Liver (tissue), 9 donors: ENCODE data around the gene CAPZB. TPM values are rescaled to one million over a fixed set of nuclear protein-coding genes. Genes with fewer than 3 reads are reported as not detected.
A peak's percentile ranks its signal among the peaks of the same experiment; 100 is the strongest.

Experiments
- DNase-seq: peaks from one replicate; pipeline ENCODE4 v3.0.0-alpha.2; 2017; ENCODE audit warnings: low spot score
- H3K27ac ChIP-seq, 2 donors: one replicate each; pipeline ENCODE4 v1.7.0; 2013; ENCODE audit warnings: inconsistent platforms in 2 of 2, low read length in 2 of 2, control low read depth in 1 of 2, low read depth in 1 of 2, mild to moderate bottlenecking in 1 of 2
- H3K27me3 ChIP-seq, 4 donors: one replicate each; pipeline versions ENCODE4 v1.6.1 to v1.7.0; 2013; ENCODE audit warnings: low read length in 3 of 4, inconsistent platforms in 1 of 4, mild to moderate bottlenecking in 1 of 4, moderate library complexity in 1 of 4; ENCODE audit not compliant: control insufficient read depth in 4 of 4, insufficient read depth in 4 of 4
- H3K36me3 ChIP-seq, 4 donors: one replicate each; pipeline versions ENCODE4 v1.6.1 to v1.7.0; 2013; ENCODE audit warnings: low read length in 3 of 4, mild to moderate bottlenecking in 3 of 4, low read depth in 1 of 4, moderate library complexity in 1 of 4; ENCODE audit not compliant: control insufficient read depth in 4 of 4, insufficient read depth in 3 of 4
- H3K4me1 ChIP-seq, 4 donors: one replicate each; pipeline versions ENCODE4 v1.6.1 to v1.7.0; 2013; ENCODE audit warnings: low read length in 3 of 4, mild to moderate bottlenecking in 3 of 4, moderate library complexity in 1 of 4; ENCODE audit not compliant: control insufficient read depth in 4 of 4, insufficient read depth in 4 of 4
- H3K4me3 ChIP-seq, 3 donors: one replicate each; pipeline versions ENCODE4 v1.6.1 to v1.7.0; 2013; ENCODE audit warnings: low read length in 3 of 3, control low read depth in 1 of 3, low read depth in 1 of 3, mild to moderate bottlenecking in 1 of 3
- H3K9ac ChIP-seq, 2 donors: one replicate each; pipeline ENCODE4 v1.7.0; 2013; ENCODE audit warnings: low read length in 2 of 2, mild to moderate bottlenecking in 2 of 2, moderate library complexity in 2 of 2, control low read depth in 1 of 2, low read depth in 1 of 2
- H3K9me3 ChIP-seq, 4 donors: one replicate each; pipeline versions ENCODE4 v1.6.1 to v1.7.0; 2013; ENCODE audit warnings: low read length in 3 of 4; ENCODE audit not compliant: control insufficient read depth in 4 of 4
- EGR1 ChIP-seq, 2 donors: IDR thresholded peaks; 2 replicates each; pipeline ENCODE4 v1.6.1; 2016 to 2018; ENCODE audit warnings: antibody characterized with exemption in 2 of 2, low read depth in 2 of 2
- FOXA1 ChIP-seq: IDR thresholded peaks from 2 replicates; pipeline ENCODE4 v1.6.1; 2016; ENCODE audit warnings: antibody characterized with exemption
- FOXA2 ChIP-seq: IDR thresholded peaks from 2 replicates; pipeline ENCODE4 v1.6.1; 2016; ENCODE audit warnings: antibody characterized with exemption
- GABPA ChIP-seq, 2 donors: IDR thresholded peaks in 1 of 2; conservative IDR thresholded peaks in 1 of 2; 2 replicates each; pipeline ENCODE4 v1.6.1; 2016; ENCODE audit warnings: antibody characterized with exemption in 2 of 2, mild to moderate bottlenecking in 1 of 2, moderate library complexity in 1 of 2
- HNF4A ChIP-seq, 2 donors: conservative IDR thresholded peaks; 2 replicates each; pipeline ENCODE4 v1.6.1; 2016; ENCODE audit warnings: antibody characterized with exemption in 2 of 2, mild to moderate bottlenecking in 2 of 2
- HNF4G ChIP-seq: IDR thresholded peaks from 2 replicates; pipeline ENCODE4 v1.6.1; 2016; ENCODE audit warnings: antibody characterized with exemption
- JUND ChIP-seq, 2 donors: IDR thresholded peaks; 2 replicates each; pipeline ENCODE4 v1.6.1; 2016; ENCODE audit warnings: antibody characterized with exemption in 2 of 2
- NR2F2 ChIP-seq: IDR thresholded peaks from 2 replicates; pipeline ENCODE4 v1.6.1; 2016; ENCODE audit warnings: antibody characterized with exemption
- RAD21 ChIP-seq, 2 donors: IDR thresholded peaks; 2 replicates each; pipeline ENCODE4 v1.6.1; 2016; ENCODE audit warnings: antibody characterized with exemption in 2 of 2, mild to moderate bottlenecking in 2 of 2
- RXRA ChIP-seq, 2 donors: IDR thresholded peaks; 2 replicates each; pipeline ENCODE4 v1.6.1; 2017 to 2018; ENCODE audit warnings: antibody characterized with exemption in 2 of 2, mild to moderate bottlenecking in 1 of 2
- SP1 ChIP-seq: IDR thresholded peaks from 2 replicates; pipeline ENCODE4 v1.6.1; 2018; ENCODE audit warnings: antibody characterized with exemption, mild to moderate bottlenecking
- TAF1 ChIP-seq: conservative IDR thresholded peaks from 2 replicates; pipeline ENCODE4 v1.6.1; 2016; ENCODE audit warnings: antibody characterized with exemption, mild to moderate bottlenecking
- YY1 ChIP-seq: IDR thresholded peaks from 2 replicates; pipeline ENCODE4 v1.6.1; 2016; ENCODE audit warnings: antibody characterized with exemption, mild to moderate bottlenecking
- WGBS: extraction: QIAGEN DNeasy Blood & Tissue Kit; methylation state at CpG from one replicate; pipeline ENCODE4 v1.1.7; 2013; 5-methylcytosine and 5-hydroxymethylcytosine counted together
- polyA plus RNA-seq, 2 donors: library from polyadenylated mRNA; stranded (reverse) in 1 of 2; unstranded in 1 of 2; fragments of 200-250 nt in 1 of 2; fragments of >200 nt in 1 of 2; fragmentation: Nextera tagmentation in 1 of 2; extraction: Ambion mirVana in 1 of 2; gene quantifications; one replicate each; pipeline versions ENCODE4 v1.2.1 to v1.2.3, GENCODE V29; 2013 to 2015
- total RNA-seq, 2 donors: library from RNA; depleted of rRNA; stranded (reverse); fragments of >200 nt; gene quantifications; one replicate each; pipeline ENCODE4 v1.2.3, GENCODE V29; 2014
- TF ChIP-seq, protein P1 (sequence below): IDR thresholded peaks from 2 replicates; pipeline ENCODE4 v1.6.1; 2016; ENCODE audit warnings: antibody characterized with exemption
- TF ChIP-seq, protein P2 (sequence below): IDR thresholded peaks from 2 replicates; pipeline ENCODE4 v1.6.1; 2016; ENCODE audit warnings: antibody characterized with exemption
- TF ChIP-seq, protein P3 (sequence below): fragments of 150-350 bp; IDR thresholded peaks from 2 replicates; pipeline ENCODE4 v1.5.1; 2017; ENCODE audit warnings: improper control_type of control experiment, low read depth, low read length; ENCODE audit not compliant: missing input control
- TF ChIP-seq, protein P4 (sequence below): IDR thresholded peaks from 2 replicates; pipeline ENCODE4 v1.6.1; 2016; ENCODE audit warnings: antibody characterized with exemption, mild to moderate bottlenecking
- TF ChIP-seq, protein P5 (sequence below): IDR thresholded peaks from 2 replicates; pipeline ENCODE4 v1.6.1; 2016; ENCODE audit warnings: antibody characterized with exemption
- donor health status: healthy.
- donor health status: healthy.
- donor health status: healthy.
- donor health status: healthy.
- donor health status: healthy.

Gene CAPZB
- total and polyA plus RNA-seq, 4 donors, result 38.3 to 98.9 (median 51.1) TPM

DNA sequence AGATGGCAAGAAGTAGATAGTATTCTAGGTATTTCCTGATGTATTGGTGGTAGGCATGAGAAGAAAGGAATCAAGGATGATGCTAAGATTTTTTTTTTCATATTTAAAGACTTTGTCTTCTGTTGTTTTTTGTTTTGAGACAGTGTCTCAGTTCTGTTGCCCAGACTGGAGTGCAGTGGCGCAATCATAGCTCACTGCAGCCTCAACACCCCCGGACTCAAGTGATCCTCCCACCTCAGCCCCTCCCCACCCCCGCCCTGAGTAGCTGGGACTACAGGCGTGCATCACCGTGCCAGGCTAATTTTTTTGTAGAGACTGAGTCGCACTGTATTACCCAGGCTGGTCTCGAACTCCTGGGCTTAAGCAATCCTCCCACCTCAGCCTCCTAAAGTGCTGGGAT, 2.8 kb upstream of the CAPZB start:
- Histone ChIP-seq H3K36me3 (no peaks in the 10 kb centered on the region), H3K4me1 (peaks cover 11 to 32% (median 23%) of the 10 kb centered on the region in 4 donors), H3K4me3 (no peak overlapping the region), H3K27me3 (no peaks in the 10 kb centered on the region), H3K9me3 (no peaks in the 10 kb centered on the region), H3K27ac (no peak overlapping the region), H3K9ac (no peak overlapping the region)
- no peak for TF ChIP-seq NR2F2
- no peak for TF ChIP-seq RAD21 (IDR thresholded peaks at IDR 0.05)
- no peak for TF ChIP-seq TAF1
- TF ChIP-seq SP1, result no peak
- TF ChIP-seq, protein P1, sequence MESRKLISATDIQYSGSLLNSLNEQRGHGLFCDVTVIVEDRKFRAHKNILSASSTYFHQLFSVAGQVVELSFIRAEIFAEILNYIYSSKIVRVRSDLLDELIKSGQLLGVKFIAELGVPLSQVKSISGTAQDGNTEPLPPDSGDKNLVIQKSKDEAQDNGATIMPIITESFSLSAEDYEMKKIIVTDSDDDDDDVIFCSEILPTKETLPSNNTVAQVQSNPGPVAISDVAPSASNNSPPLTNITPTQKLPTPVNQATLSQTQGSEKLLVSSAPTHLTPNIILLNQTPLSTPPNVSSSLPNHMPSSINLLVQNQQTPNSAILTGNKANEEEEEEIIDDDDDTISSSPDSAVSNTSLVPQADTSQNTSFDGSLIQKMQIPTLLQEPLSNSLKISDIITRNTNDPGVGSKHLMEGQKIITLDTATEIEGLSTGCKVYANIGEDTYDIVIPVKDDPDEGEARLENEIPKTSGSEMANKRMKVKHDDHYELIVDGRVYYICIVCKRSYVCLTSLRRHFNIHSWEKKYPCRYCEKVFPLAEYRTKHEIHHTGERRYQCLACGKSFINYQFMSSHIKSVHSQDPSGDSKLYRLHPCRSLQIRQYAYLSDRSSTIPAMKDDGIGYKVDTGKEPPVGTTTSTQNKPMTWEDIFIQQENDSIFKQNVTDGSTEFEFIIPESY, result no peak
- no peak for TF ChIP-seq EGR1 (IDR thresholded peaks at IDR 0.05; ENCODE audit: low read depth in 2 of 2)
- TF ChIP-seq FOXA1, result no peak
- TF ChIP-seq GABPA (IDR thresholded peaks at IDR 0.05 in 1 of 2, conservative IDR thresholded peaks at IDR 0.05 in 1 of 2), result no peak
- WGBS, result 87% methylated on average over 7 of the region's 7 CpGs
- DNase-seq, result no peak

DNA sequence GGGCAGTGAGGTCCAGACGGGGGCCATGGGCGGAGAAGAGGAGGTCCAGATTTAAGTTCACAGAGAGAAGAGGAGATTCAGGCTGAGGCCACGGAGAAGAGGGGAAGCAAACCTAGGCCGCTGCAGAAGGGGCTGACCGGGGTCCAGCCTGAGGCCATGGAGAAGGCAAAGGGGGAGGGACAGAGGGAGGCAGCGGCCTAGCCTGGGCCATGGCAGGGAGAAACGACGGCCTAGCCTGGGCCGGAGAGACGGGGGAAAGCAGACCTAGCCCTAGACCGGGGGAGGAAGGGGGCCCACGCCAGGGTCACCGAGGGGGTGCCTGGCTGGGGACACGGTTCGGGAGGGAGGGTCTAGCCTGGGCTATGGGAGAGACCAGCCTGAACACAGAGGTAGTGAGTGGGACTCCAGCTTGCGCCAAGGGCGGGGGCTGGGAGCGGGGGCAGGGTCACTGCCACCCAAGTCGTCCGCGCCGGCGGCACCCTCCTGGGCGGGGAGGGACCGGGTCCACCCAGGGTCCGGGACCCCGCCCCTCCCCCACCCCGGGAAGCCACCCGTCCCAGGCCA, 459 bp downstream of the CAPZB start:
- H3K9me3 ChIP-seq, result no peaks in the 10 kb centered on the region
- TF ChIP-seq, protein P2, sequence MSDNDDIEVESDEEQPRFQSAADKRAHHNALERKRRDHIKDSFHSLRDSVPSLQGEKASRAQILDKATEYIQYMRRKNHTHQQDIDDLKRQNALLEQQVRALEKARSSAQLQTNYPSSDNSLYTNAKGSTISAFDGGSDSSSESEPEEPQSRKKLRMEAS, result no peak
- no peak for TF ChIP-seq SP1
- TF ChIP-seq JUND (IDR thresholded peaks at IDR 0.05), result no peak
- TF ChIP-seq, protein P3, sequence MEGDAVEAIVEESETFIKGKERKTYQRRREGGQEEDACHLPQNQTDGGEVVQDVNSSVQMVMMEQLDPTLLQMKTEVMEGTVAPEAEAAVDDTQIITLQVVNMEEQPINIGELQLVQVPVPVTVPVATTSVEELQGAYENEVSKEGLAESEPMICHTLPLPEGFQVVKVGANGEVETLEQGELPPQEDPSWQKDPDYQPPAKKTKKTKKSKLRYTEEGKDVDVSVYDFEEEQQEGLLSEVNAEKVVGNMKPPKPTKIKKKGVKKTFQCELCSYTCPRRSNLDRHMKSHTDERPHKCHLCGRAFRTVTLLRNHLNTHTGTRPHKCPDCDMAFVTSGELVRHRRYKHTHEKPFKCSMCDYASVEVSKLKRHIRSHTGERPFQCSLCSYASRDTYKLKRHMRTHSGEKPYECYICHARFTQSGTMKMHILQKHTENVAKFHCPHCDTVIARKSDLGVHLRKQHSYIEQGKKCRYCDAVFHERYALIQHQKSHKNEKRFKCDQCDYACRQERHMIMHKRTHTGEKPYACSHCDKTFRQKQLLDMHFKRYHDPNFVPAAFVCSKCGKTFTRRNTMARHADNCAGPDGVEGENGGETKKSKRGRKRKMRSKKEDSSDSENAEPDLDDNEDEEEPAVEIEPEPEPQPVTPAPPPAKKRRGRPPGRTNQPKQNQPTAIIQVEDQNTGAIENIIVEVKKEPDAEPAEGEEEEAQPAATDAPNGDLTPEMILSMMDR, result no peak
- no peak for TF ChIP-seq TAF1
- TF ChIP-seq RAD21 (IDR thresholded peaks at IDR 0.05), result no peak
- TF ChIP-seq, protein P4, sequence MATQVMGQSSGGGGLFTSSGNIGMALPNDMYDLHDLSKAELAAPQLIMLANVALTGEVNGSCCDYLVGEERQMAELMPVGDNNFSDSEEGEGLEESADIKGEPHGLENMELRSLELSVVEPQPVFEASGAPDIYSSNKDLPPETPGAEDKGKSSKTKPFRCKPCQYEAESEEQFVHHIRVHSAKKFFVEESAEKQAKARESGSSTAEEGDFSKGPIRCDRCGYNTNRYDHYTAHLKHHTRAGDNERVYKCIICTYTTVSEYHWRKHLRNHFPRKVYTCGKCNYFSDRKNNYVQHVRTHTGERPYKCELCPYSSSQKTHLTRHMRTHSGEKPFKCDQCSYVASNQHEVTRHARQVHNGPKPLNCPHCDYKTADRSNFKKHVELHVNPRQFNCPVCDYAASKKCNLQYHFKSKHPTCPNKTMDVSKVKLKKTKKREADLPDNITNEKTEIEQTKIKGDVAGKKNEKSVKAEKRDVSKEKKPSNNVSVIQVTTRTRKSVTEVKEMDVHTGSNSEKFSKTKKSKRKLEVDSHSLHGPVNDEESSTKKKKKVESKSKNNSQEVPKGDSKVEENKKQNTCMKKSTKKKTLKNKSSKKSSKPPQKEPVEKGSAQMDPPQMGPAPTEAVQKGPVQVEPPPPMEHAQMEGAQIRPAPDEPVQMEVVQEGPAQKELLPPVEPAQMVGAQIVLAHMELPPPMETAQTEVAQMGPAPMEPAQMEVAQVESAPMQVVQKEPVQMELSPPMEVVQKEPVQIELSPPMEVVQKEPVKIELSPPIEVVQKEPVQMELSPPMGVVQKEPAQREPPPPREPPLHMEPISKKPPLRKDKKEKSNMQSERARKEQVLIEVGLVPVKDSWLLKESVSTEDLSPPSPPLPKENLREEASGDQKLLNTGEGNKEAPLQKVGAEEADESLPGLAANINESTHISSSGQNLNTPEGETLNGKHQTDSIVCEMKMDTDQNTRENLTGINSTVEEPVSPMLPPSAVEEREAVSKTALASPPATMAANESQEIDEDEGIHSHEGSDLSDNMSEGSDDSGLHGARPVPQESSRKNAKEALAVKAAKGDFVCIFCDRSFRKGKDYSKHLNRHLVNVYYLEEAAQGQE, result no peak
- TF ChIP-seq, protein P5, sequence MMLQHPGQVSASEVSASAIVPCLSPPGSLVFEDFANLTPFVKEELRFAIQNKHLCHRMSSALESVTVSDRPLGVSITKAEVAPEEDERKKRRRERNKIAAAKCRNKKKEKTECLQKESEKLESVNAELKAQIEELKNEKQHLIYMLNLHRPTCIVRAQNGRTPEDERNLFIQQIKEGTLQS, result no peak
- TF ChIP-seq HNF4G, result no peak
- TF ChIP-seq, protein P1, result no peak
- TF ChIP-seq HNF4A (conservative IDR thresholded peaks at IDR 0.05), result no peak
- TF ChIP-seq GABPA (IDR thresholded peaks at IDR 0.05 in 1 of 2, conservative IDR thresholded peaks at IDR 0.05 in 1 of 2), result no peak
- no peak for TF ChIP-seq FOXA2
- no peak for TF ChIP-seq YY1
- TF ChIP-seq NR2F2, result no peak
- no peak for TF ChIP-seq RXRA (IDR thresholded peaks at IDR 0.05)
- TF ChIP-seq FOXA1, result no peak
- no peaks in the 10 kb centered on the region for H3K36me3 ChIP-seq
- H3K4me3 ChIP-seq, result peak overlapping the region; percentile 78 to 94 (median 94)
- peak overlapping the region; percentile 74 to 91 for H3K9ac ChIP-seq
- no peak for DNase-seq
- peak overlapping the region; percentile 89 to 95 for H3K27ac ChIP-seq
- H3K27me3 ChIP-seq, result no peaks in the 10 kb centered on the region
- 1% methylated on average over 29 of the region's 29 CpGs for WGBS
- H3K4me1 ChIP-seq, result peaks cover 11 to 56% (median 28%) of the 10 kb centered on the region in 4 donors
